Esophagus muscularis mucosa (tissue), 2 donors: ENCODE data around the gene CCDC74B.

ENCODE experiments used
- POLR2A ChIP-seq: fragments of 450-650 bp; IDR thresholded peaks from one replicate; pipeline ENCODE4 v1.6.1; 2017; ENCODE audit warnings: antibody characterized with exemption, moderate library complexity, mild to moderate bottlenecking, low read depth
- POLR2AphosphoS5 ChIP-seq, 2 donors: sonication (generic); formaldehyde crosslinking; IDR thresholded peaks; one replicate each; pipeline ENCODE4 v1.6.1; 2017; ENCODE audit warnings: antibody characterized with exemption in 2 of 2

DNA sequence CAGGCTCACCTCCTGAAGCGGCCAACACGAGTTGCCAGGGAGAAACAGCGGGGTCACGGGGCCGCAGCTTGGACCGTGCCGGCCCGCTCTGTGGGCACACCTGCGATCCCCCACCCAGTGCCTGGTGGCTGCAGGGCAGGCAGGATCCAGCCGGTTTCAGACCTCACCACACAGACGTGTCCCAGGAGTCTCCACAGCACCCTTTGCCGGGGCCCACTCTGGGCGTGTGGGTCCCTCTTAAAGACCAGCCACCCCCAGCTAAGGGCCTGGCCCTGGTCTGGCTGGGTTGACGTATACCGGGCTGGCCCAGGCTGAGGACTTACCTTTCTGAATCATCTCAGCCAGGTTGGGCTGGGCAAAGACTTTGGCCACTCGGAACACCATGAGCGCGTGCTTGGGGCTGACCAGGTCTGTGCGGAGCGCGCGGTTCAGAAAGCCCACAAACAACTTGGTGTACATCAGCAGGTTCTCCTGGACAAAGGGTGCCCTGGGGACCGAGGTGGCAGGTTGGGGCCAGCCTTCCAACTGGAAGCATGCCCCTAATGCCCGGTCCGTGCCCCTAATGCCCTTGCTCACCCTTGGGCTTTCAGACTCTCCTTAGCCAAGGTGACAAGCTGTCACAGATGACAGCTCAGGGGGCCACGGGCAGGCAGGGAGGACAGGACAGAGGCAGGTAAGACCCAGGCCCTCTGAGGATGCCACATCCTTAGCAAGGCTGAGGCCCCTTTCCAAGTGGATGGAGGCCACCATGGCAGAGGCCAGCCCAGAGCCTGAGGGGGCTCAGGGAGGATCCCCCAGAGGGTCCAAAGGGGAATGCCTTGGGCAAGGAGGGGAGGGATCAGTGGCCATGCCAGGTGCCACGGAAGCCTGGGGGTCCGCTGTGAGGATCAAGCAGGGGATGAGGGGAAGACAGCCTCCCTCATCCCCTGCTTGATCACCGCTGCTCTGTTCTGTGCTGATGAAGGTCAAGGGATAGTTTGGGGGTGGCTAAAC, 10.2 kb upstream of the CCDC74B start:
- TF ChIP-seq POLR2A (no peak), POLR2AphosphoS5 (IDR thresholded peaks at IDR 0.05) (no peak)
